H1 (cell line): ENCODE results near the gene PTBP1. TPM values are rescaled to one million over a fixed set of nuclear protein-coding genes. Genes with fewer than 3 reads are reported as not detected.

Experiments used
- microRNA counts: library from miRNA; unstranded; fragments of <30 nt; microRNA quantifications from one replicate; lab custom pipeline; 2015
- microRNA-seq, 2 experiments: library from miRNA; unstranded; fragments of <30 nt; microRNA quantifications; one replicate each; pipeline versions ENCODE4 to v1.2.0, GENCODE V29; 2016 to 2020; ENCODE audit warnings: borderline microRNAs expressed in 2 of 2, borderline number of aligned reads in 2 of 2, borderline replicate concordance in 1 of 2
- polyA plus RNA-seq, 7 experiments: library from polyadenylated mRNA; depleted of rRNA in 3 of 7; stranded (reverse) in 5 of 7; unstranded in 2 of 7; fragments of >200 nt in 5 of 7; fragments of 200-250 nt in 2 of 7; gene quantifications; 1 replicate in 5 of 7; 2 replicates in 1 of 7; 4 replicates in 1 of 7; pipeline versions ENCODE4 v1.2.1 to v1.2.3, GENCODE V29; 2011 to 2013; ENCODE audit warnings: missing spikeins in 2 of 7, mixed read lengths in 2 of 7
- small RNA-seq: library from polyadenylated mRNA; stranded (forward); fragments of <200 nt; extraction: miRNeasy Mini kit (QIAGEN cat#:217004); gene quantifications from one replicate; pipeline ENCODE3, GENCODE V24; 2013; ENCODE audit not compliant: insufficient read depth
- total RNA-seq: library from RNA; stranded (reverse); fragmentation: NEBNext Ultra II Directional; extraction: Animal tissue kit (Norgen Biotek cat#: 25700); gene quantifications from 2 replicates; pipeline ENCODE4 v1.2.1, GENCODE V29; 2021

PTBP1 gene
- total and polyA plus RNA-seq, 2 of the 8 experiments (the other 6 are each of a cell fraction or from before 2014, with no cell fraction given), result 528 to 888 TPM

MicroRNAs within 50 kb of the gene (microRNA counts, 767-probe panel; counts per million panel counts)
- 879 counts per million, percentile 95 among the panel's probes with 10 or more counts for microRNA hsa-miR-3187-3p (lab: Ali Mortazavi, UCI)

Small RNAs within 50 kb of the gene (microRNA-seq; reads per million reads assigned to microRNA genes)
- gene MIR3187 (4.1 to 11.8 reads per million in 2 experiments), gene MIR4745 (5.3 to 6.3 reads per million in 2 experiments)

Small RNAs within 50 kb of the gene (small RNA-seq; reads per million reads assigned to genes)
- gene MIR3187, result not detected

Other genes starting within 250 kb of the PTBP1 start
- 726 and 743 TPM in 2 replicates for gene BSG, start 224.9 kb upstream of the PTBP1 start, total RNA-seq
- gene BSG, start 224.9 kb upstream of the PTBP1 start, polyA plus RNA-seq (2011; rRNA removed), result 1,055 and 1,381 TPM in 2 replicates
- gene HCN2, start 207.6 kb upstream of the PTBP1 start, total RNA-seq, result 3.6 and 4.0 TPM in 2 replicates
- gene HCN2, start 207.6 kb upstream of the PTBP1 start, polyA plus RNA-seq (2011; rRNA removed), result 1.0 and 1.9 TPM in 2 replicates
- gene POLRMT, start 163.9 kb upstream of the PTBP1 start, total RNA-seq, result 110 and 111 TPM in 2 replicates
- gene POLRMT, start 163.9 kb upstream of the PTBP1 start, polyA plus RNA-seq (2011; rRNA removed), result 93.0 and 119 TPM in 2 replicates
- gene FGF22, start 157.6 kb upstream of the PTBP1 start, total RNA-seq, result 1.7 and 1.9 TPM in 2 replicates
- 0.44 and 0.99 TPM in 2 replicates for gene FGF22, start 157.6 kb upstream of the PTBP1 start, polyA plus RNA-seq (2011; rRNA removed)
- 64.7 and 68.0 TPM in 2 replicates for gene RNF126, start 134.2 kb upstream of the PTBP1 start, total RNA-seq
- gene RNF126, start 134.2 kb upstream of the PTBP1 start, polyA plus RNA-seq (2011; rRNA removed), result 21.8 and 56.5 TPM in 2 replicates
- gene FSTL3, start 121.1 kb upstream of the PTBP1 start, total RNA-seq, result 7.5 and 8.1 TPM in 2 replicates
- gene FSTL3, start 121.1 kb upstream of the PTBP1 start, polyA plus RNA-seq (2011; rRNA removed), result 11.8 and 18.4 TPM in 2 replicates
- gene PRSS57, start 102.0 kb upstream of the PTBP1 start, total RNA-seq, result not detected in 2 replicates
- 0.09 TPM in 1 of 2 replicates, not detected in the other for gene PRSS57, start 102.0 kb upstream of the PTBP1 start, polyA plus RNA-seq (2011; rRNA removed)
- 16.5 TPM in 2 replicates for gene PALM, start 88.5 kb upstream of the PTBP1 start, total RNA-seq
- gene PALM, start 88.5 kb upstream of the PTBP1 start, polyA plus RNA-seq (2011; rRNA removed), result 5.7 and 13.0 TPM in 2 replicates
- 0.43 and 0.54 TPM in 2 replicates for gene MISP, start 46.3 kb upstream of the PTBP1 start, total RNA-seq
- gene MISP, start 46.3 kb upstream of the PTBP1 start, polyA plus RNA-seq (2011; rRNA removed), result 0.45 and 0.52 TPM in 2 replicates
- 66.2 and 71.7 TPM in 2 replicates for gene PLPPR3, start 24.5 kb downstream of the PTBP1 start, total RNA-seq
- 76.4 and 109 TPM in 2 replicates for gene PLPPR3, start 24.5 kb downstream of the PTBP1 start, polyA plus RNA-seq (2011; rRNA removed)
- gene AZU1, start 30.4 kb downstream of the PTBP1 start, total RNA-seq, result 0.80 and 1.7 TPM in 2 replicates
- gene AZU1, start 30.4 kb downstream of the PTBP1 start, polyA plus RNA-seq (2011; rRNA removed), result 1.3 and 2.7 TPM in 2 replicates
- 0.39 and 0.42 TPM in 2 replicates for gene PRTN3, start 43.5 kb downstream of the PTBP1 start, total RNA-seq
- 2.1 and 3.1 TPM in 2 replicates for gene PRTN3, start 43.5 kb downstream of the PTBP1 start, polyA plus RNA-seq (2011; rRNA removed)
- not detected in 2 replicates for gene ELANE, start 54.9 kb downstream of the PTBP1 start, total RNA-seq
- gene ELANE, start 54.9 kb downstream of the PTBP1 start, polyA plus RNA-seq (2011; rRNA removed), result not detected in 2 replicates
- 1.7 TPM in 2 replicates for gene CFD, start 62.2 kb downstream of the PTBP1 start, total RNA-seq
- gene CFD, start 62.2 kb downstream of the PTBP1 start, polyA plus RNA-seq (2011; rRNA removed), result 2.8 and 4.6 TPM in 2 replicates
- gene MED16, start 95.7 kb downstream of the PTBP1 start, total RNA-seq, result 51.0 and 55.9 TPM in 2 replicates
- 67.2 and 134 TPM in 2 replicates for gene MED16, start 95.7 kb downstream of the PTBP1 start, polyA plus RNA-seq (2011; rRNA removed)
- gene RNU6-9, start 96.0 kb downstream of the PTBP1 start, total RNA-seq, result not detected in 2 replicates
- gene RNU6-9, start 96.0 kb downstream of the PTBP1 start, polyA plus RNA-seq (2011; rRNA removed), result not detected in 2 replicates
- gene R3HDM4, start 115.8 kb downstream of the PTBP1 start, total RNA-seq, result 76.1 and 76.8 TPM in 2 replicates
- 102 and 151 TPM in 2 replicates for gene R3HDM4, start 115.8 kb downstream of the PTBP1 start, polyA plus RNA-seq (2011; rRNA removed)
- 2.3 and 2.6 TPM in 2 replicates for gene KISS1R, start 119.9 kb downstream of the PTBP1 start, total RNA-seq
- 2.7 and 5.1 TPM in 2 replicates for gene KISS1R, start 119.9 kb downstream of the PTBP1 start, polyA plus RNA-seq (2011; rRNA removed)
- gene ARID3A, start 128.6 kb downstream of the PTBP1 start, total RNA-seq, result 77.4 and 78.4 TPM in 2 replicates
- 40.5 and 59.3 TPM in 2 replicates for gene ARID3A, start 128.6 kb downstream of the PTBP1 start, polyA plus RNA-seq (2011; rRNA removed)
- 87.7 and 90.1 TPM in 2 replicates for gene WDR18, start 186.9 kb downstream of the PTBP1 start, total RNA-seq
- gene WDR18, start 186.9 kb downstream of the PTBP1 start, polyA plus RNA-seq (2011; rRNA removed), result 177 and 264 TPM in 2 replicates
- gene GRIN3B, start 203.0 kb downstream of the PTBP1 start, total RNA-seq, result 0.45 and 0.63 TPM in 2 replicates
- gene GRIN3B, start 203.0 kb downstream of the PTBP1 start, polyA plus RNA-seq (2011; rRNA removed), result 1.0 and 2.0 TPM in 2 replicates
- 140 and 142 TPM in 2 replicates for gene TMEM259, start 223.7 kb downstream of the PTBP1 start, total RNA-seq
- gene TMEM259, start 223.7 kb downstream of the PTBP1 start, polyA plus RNA-seq (2011; rRNA removed), result 243 and 343 TPM in 2 replicates
- not detected in 2 replicates for gene RNU6-2, start 224.1 kb downstream of the PTBP1 start, total RNA-seq
- gene RNU6-2, start 224.1 kb downstream of the PTBP1 start, polyA plus RNA-seq (2011; rRNA removed), result not detected in 2 replicates
- 522 and 551 TPM in 2 replicates for gene CNN2, start 229.2 kb downstream of the PTBP1 start, total RNA-seq
- 189 and 349 TPM in 2 replicates for gene CNN2, start 229.2 kb downstream of the PTBP1 start, polyA plus RNA-seq (2011; rRNA removed)
- gene ABCA7, start 242.7 kb downstream of the PTBP1 start, total RNA-seq, result 25.6 and 29.7 TPM in 2 replicates
- 10.4 and 17.4 TPM in 2 replicates for gene ABCA7, start 242.7 kb downstream of the PTBP1 start, polyA plus RNA-seq (2011; rRNA removed)